Hepatocyte (in vitro differentiated cells): ENCODE measurements around the gene DIP2C. TPM values are rescaled to one million over a fixed set of nuclear protein-coding genes. Genes with fewer than 3 reads are reported as not detected.

Experiments
- DNase-seq: peaks from one replicate; pipeline ENCODE4 v3.0.0-alpha.2; 2016; ENCODE audit warnings: low spot score
- H2AFZ ChIP-seq: fragments of 200-600 bp; sonication (generic); 2 replicates; pipeline ENCODE4 v1.6.0; 2016; ENCODE audit warnings: antibody characterized with exemption, mild to moderate bottlenecking
- H3K27ac ChIP-seq: fragments of 200-600 bp; sonication (generic); 2 replicates; pipeline ENCODE4 v1.5.1; 2016; ENCODE audit warnings: mild to moderate bottlenecking
- H3K27me3 ChIP-seq: fragments of 200-600 bp; sonication (generic); 2 replicates; pipeline ENCODE4 v1.6.1; 2016
- H3K36me3 ChIP-seq: fragments of 200-600 bp; sonication (generic); replicated peaks from 2 replicates; pipeline ENCODE4 v1.5.1; 2016; ENCODE audit warnings: low read depth; ENCODE audit not compliant: insufficient read depth
- H3K4me1 ChIP-seq: fragments of 200-600 bp; sonication (generic); 2 replicates; pipeline ENCODE4 v1.5.1; 2016; ENCODE audit warnings: mild to moderate bottlenecking, moderate library complexity; ENCODE audit not compliant: insufficient read depth
- H3K4me2 ChIP-seq: fragments of 200-600 bp; sonication (generic); 2 replicates; pipeline ENCODE4 v1.6.0; 2016
- H3K4me3 ChIP-seq: fragments of 200-600 bp; sonication (generic); 2 replicates; pipeline ENCODE4 v1.5.1; 2016; ENCODE audit warnings: mild to moderate bottlenecking
- H3K79me2 ChIP-seq: fragments of 200-600 bp; sonication (generic); 2 replicates; pipeline ENCODE4 v1.6.0; 2017; ENCODE audit warnings: mild to moderate bottlenecking
- H3K9me2 ChIP-seq: fragments of 200-600 bp; sonication (generic); replicated peaks from 2 replicates; pipeline ENCODE4 v1.6.0; 2017; ENCODE audit warnings: mild to moderate bottlenecking; ENCODE audit not compliant: insufficient read depth
- H3K9me3 ChIP-seq: fragments of 200-600 bp; sonication (generic); 2 replicates; pipeline ENCODE4 v1.5.1; 2016; ENCODE audit warnings: low read depth, mild to moderate bottlenecking
- H4K20me1 ChIP-seq: fragments of 200-600 bp; sonication (generic); 2 replicates; pipeline ENCODE4 v1.6.0; 2016; ENCODE audit warnings: mild to moderate bottlenecking; ENCODE audit not compliant: insufficient read depth, poor library complexity, severe bottlenecking
- EZH2 ChIP-seq: fragments of 200-600 bp; sonication (generic); IDR thresholded peaks from 2 replicates; pipeline ENCODE4 v1.6.1; 2016; ENCODE audit warnings: antibody characterized with exemption, mild to moderate bottlenecking, borderline replicate concordance
- EZH2phosphoT487 ChIP-seq: fragments of 200-600 bp; sonication (generic); IDR thresholded peaks from one replicate; pipeline ENCODE4 v1.6.1; 2018; ENCODE audit warnings: antibody characterized with exemption, mild to moderate bottlenecking, low read depth, moderate library complexity; ENCODE audit not compliant: unreplicated experiment, severe bottlenecking
- WGBS: methylation state at CpG from one replicate; pipeline ENCODE4 v1.1.6; 2016; ENCODE audit warnings: low lambda C conversion rate; ENCODE audit errors: missing lambda C conversion rate; 5-methylcytosine and 5-hydroxymethylcytosine counted together
- polyA plus RNA-seq: library from polyadenylated mRNA; unstranded; fragments of >200 nt; fragmentation: Nextera tagmentation; extraction: Ambion mirVana; gene quantifications from 2 replicates; pipeline ENCODE4 v1.2.1, GENCODE V29; 2016
- total RNA-seq: library from RNA; depleted of rRNA; stranded (reverse); fragments of >200 nt; gene quantifications from 2 replicates; pipeline ENCODE4 v1.2.3, GENCODE V29; 2014
- TF ChIP-seq, protein P1 (sequence below): fragments of 200-600 bp; sonication (generic); IDR thresholded peaks from 2 replicates; pipeline ENCODE4 v1.5.1; 2016; ENCODE audit warnings: antibody characterized with exemption, mild to moderate bottlenecking; ENCODE audit not compliant: poor library complexity

DIP2C gene
- total and polyA plus RNA-seq, 2 experiments from 2014 or later = 11.1 to 12.8 TPM

DNA sequence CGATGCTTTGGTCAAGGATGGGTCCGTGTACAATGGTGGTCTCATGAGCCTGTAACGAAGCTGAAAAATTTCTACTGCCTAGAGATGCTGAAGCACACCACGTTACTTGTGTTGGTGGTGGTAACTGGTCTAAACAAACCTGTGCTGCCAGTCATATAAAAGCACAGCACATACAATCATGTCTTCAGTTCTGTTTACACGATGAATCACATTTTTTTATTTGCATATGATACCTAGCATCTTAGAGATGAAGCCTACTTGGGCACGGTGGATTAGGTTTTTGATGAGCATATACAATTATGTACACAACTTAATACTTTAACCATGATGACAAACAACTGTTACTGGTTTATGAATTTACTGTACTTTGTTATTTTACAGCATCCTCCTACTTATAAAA, 353.2 kb downstream of the DIP2C start:
- H3K4me3 ChIP-seq = no peak overlapping the region
- no peaks in the 10 kb centered on the region for H3K27me3 ChIP-seq
- DNase-seq = no peak
- H3K4me1 ChIP-seq = no peaks in the 10 kb centered on the region
- WGBS = 98% methylated on average over 6 of the region's 6 CpGs
- H3K4me2 ChIP-seq = no peak overlapping the region
- no peaks in the 10 kb centered on the region for H3K36me3 ChIP-seq
- H3K27ac ChIP-seq = no peak overlapping the region
- H4K20me1 ChIP-seq = no peaks in the 10 kb centered on the region
- H2AFZ ChIP-seq = no peak overlapping the region
- H3K9me2 ChIP-seq = no peaks in the 10 kb centered on the region
- H3K9me3 ChIP-seq = no peaks in the 10 kb centered on the region
- TF ChIP-seq EZH2phosphoT487 (no peak), EZH2 (no peak)
- TF ChIP-seq, protein P1, sequence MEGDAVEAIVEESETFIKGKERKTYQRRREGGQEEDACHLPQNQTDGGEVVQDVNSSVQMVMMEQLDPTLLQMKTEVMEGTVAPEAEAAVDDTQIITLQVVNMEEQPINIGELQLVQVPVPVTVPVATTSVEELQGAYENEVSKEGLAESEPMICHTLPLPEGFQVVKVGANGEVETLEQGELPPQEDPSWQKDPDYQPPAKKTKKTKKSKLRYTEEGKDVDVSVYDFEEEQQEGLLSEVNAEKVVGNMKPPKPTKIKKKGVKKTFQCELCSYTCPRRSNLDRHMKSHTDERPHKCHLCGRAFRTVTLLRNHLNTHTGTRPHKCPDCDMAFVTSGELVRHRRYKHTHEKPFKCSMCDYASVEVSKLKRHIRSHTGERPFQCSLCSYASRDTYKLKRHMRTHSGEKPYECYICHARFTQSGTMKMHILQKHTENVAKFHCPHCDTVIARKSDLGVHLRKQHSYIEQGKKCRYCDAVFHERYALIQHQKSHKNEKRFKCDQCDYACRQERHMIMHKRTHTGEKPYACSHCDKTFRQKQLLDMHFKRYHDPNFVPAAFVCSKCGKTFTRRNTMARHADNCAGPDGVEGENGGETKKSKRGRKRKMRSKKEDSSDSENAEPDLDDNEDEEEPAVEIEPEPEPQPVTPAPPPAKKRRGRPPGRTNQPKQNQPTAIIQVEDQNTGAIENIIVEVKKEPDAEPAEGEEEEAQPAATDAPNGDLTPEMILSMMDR = no peak
- no peaks in the 10 kb centered on the region for H3K79me2 ChIP-seq

DNA sequence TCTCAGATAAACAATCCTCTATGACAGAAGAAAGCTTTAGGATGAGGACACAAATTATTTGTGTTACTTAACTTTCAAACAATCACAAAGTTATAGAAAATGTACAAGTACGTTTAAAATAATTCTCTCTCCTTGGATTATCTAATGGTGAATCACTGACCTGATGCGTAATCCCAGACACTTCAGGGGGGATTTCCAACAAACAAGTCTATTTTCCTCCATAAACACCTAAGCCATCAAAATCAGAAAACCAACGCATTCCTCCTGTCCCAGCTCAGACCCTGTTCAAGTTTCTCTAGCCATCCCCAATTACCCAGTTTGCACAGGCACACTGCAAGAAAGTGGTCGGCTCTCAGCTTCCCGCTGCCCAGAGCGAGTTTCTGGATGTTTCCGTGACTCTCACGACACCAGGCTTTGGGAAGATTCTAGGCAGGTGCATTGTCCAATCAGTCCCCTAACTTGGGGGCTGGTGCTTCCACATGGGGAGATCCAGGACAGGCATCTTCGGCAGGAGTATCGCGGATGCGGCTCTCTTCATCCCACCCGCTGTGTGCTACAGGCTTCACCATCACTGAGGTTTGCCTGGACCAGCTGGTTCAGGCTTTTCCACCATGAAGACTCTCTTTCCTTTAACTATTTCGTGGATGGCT, 354.2 kb downstream of the DIP2C start:
- Histone ChIP-seq H4K20me1 (no peaks in the 10 kb centered on the region), H3K4me3 (no peak overlapping the region), H2AFZ (no peak overlapping the region), H3K27ac (no peak overlapping the region), H3K36me3 (no peaks in the 10 kb centered on the region), H3K9me2 (no peaks in the 10 kb centered on the region), H3K27me3 (no peaks in the 10 kb centered on the region), H3K4me2 (no peak overlapping the region), H3K79me2 (no peaks in the 10 kb centered on the region), H3K4me1 (no peaks in the 10 kb centered on the region), H3K9me3 (no peaks in the 10 kb centered on the region)
- no peak for DNase-seq
- WGBS = 98% methylated on average over 14 of the region's 14 CpGs
- TF ChIP-seq EZH2phosphoT487 = no peak
- TF ChIP-seq EZH2 = no peak
- TF ChIP-seq, protein P1 = no peak

- Histone ChIP-seq H3K4me1 (peaks cover 9% of the 10 kb centered on the region), H3K27ac (no peak overlapping the region), H3K4me3 (no peak overlapping the region), H3K79me2 (no peaks in the 10 kb centered on the region), H3K4me2 (no peak overlapping the region), H3K36me3 (no peaks in the 10 kb centered on the region), H3K9me2 (no peaks in the 10 kb centered on the region), H2AFZ (no peak overlapping the region), H4K20me1 (no peaks in the 10 kb centered on the region), H3K9me3 (no peaks in the 10 kb centered on the region), H3K27me3 (no peaks in the 10 kb centered on the region)
- DNase-seq = no peak
- TF ChIP-seq EZH2phosphoT487 = no peak
- TF ChIP-seq, protein P1 = no peak
- no peak for TF ChIP-seq EZH2
- WGBS = 95% methylated on average over 3 of the region's 3 CpGs
Observed at GRCh38 chr10:331186-331585, 358.3 kb downstream of the DIP2C start.
